H1 (cell line): ENCODE measurements around the gene DUXA.
"Not testable (repeated sequence)": the region's sequence is repeated elsewhere in the genome, so short reads cannot be mapped to it uniquely, and the experiment has no call there.

Experiments
- CEBPB ChIP-seq: IDR thresholded peaks from 2 replicates; pipeline ENCODE4 v1.6.1; 2012; ENCODE audit warnings: low read depth, low read length
- EP300 ChIP-seq, 2 experiments: IDR thresholded peaks; 1 replicate in 1 of 2; 2 replicates in 1 of 2; pipeline ENCODE4 v1.6.1; 2011 to 2012; ENCODE audit warnings: low read depth in 2 of 2, low read length in 2 of 2, mild to moderate bottlenecking in 2 of 2, borderline replicate concordance in 1 of 2, inconsistent platforms in 1 of 2, moderate library complexity in 1 of 2
- EZH2 ChIP-seq: fragments of 200-600 bp; sonication (generic); IDR thresholded peaks from 2 replicates; pipeline ENCODE4 v1.7.1; 2012; ENCODE audit warnings: low read depth, mild to moderate bottlenecking, moderate library complexity, low read length, inconsistent platforms; ENCODE audit not compliant: severe bottlenecking
- GABPA ChIP-seq: IDR thresholded peaks from 2 replicates; pipeline ENCODE4 v1.6.1; 2011; ENCODE audit warnings: mild to moderate bottlenecking, low read length, moderate library complexity, borderline replicate concordance; ENCODE audit not compliant: insufficient read depth
- POLR2A ChIP-seq, 2 experiments: IDR thresholded peaks; 1 replicate in 1 of 2; 2 replicates in 1 of 2; pipeline ENCODE4 v1.6.1; 2011; ENCODE audit warnings: low read depth in 2 of 2, low read length in 2 of 2, mild to moderate bottlenecking in 2 of 2; ENCODE audit errors: control extremely low read depth in 1 of 2
- RBBP5 ChIP-seq: IDR thresholded peaks from 2 replicates; pipeline ENCODE4 v1.7.1; 2012; ENCODE audit warnings: low read depth, mild to moderate bottlenecking, inconsistent platforms, low read length, moderate library complexity, borderline replicate concordance
- SUZ12 ChIP-seq: fragments of 200-600 bp; sonication (generic); IDR thresholded peaks from 2 replicates; pipeline ENCODE4 v1.6.1; 2012; ENCODE audit warnings: mild to moderate bottlenecking, inconsistent platforms, low read length, moderate library complexity, mixed read lengths
- TEAD4 ChIP-seq: IDR thresholded peaks from 2 replicates; pipeline ENCODE4 v1.6.1; 2012; ENCODE audit warnings: low read depth, low read length, inconsistent platforms, mixed read lengths
- TF ChIP-seq, protein P1 (sequence below): fragments of 300-600 bp; sonication (generic); IDR thresholded peaks from 2 replicates; pipeline ENCODE4 v1.7.1; 2012; ENCODE audit warnings: low read length, moderate library complexity, mild to moderate bottlenecking, inconsistent platforms; ENCODE audit not compliant: insufficient replicate concordance
- TF ChIP-seq, protein P2 (sequence below), 3 experiments: IDR thresholded peaks; 1 replicate in 2 of 3; 2 replicates in 1 of 3; pipeline versions ENCODE4 v1.5.1 to v1.6.1; 2011; ENCODE audit warnings: low read length in 3 of 3, mild to moderate bottlenecking in 3 of 3, inconsistent platforms in 2 of 3, low read depth in 1 of 3, moderate library complexity in 1 of 3; ENCODE audit not compliant: insufficient read depth in 1 of 3; ENCODE audit errors: control extremely low read depth in 1 of 3

GRCh38 chr19:57127403-57127802, 39.9 kb downstream of the DUXA start:
- TF ChIP-seq CEBPB; POLR2A (IDR thresholded peaks at IDR 0.05; ENCODE audit: control extremely low read depth in 1 of 2, low read depth in 2 of 2, low read length in 2 of 2); EZH2; EP300 (IDR thresholded peaks at IDR 0.05; ENCODE audit: borderline replicate concordance in 1 of 2, low read depth in 2 of 2, low read length in 2 of 2); TEAD4; RBBP5; GABPA; SUZ12: not testable (repeated sequence)
- TF ChIP-seq, protein P1, sequence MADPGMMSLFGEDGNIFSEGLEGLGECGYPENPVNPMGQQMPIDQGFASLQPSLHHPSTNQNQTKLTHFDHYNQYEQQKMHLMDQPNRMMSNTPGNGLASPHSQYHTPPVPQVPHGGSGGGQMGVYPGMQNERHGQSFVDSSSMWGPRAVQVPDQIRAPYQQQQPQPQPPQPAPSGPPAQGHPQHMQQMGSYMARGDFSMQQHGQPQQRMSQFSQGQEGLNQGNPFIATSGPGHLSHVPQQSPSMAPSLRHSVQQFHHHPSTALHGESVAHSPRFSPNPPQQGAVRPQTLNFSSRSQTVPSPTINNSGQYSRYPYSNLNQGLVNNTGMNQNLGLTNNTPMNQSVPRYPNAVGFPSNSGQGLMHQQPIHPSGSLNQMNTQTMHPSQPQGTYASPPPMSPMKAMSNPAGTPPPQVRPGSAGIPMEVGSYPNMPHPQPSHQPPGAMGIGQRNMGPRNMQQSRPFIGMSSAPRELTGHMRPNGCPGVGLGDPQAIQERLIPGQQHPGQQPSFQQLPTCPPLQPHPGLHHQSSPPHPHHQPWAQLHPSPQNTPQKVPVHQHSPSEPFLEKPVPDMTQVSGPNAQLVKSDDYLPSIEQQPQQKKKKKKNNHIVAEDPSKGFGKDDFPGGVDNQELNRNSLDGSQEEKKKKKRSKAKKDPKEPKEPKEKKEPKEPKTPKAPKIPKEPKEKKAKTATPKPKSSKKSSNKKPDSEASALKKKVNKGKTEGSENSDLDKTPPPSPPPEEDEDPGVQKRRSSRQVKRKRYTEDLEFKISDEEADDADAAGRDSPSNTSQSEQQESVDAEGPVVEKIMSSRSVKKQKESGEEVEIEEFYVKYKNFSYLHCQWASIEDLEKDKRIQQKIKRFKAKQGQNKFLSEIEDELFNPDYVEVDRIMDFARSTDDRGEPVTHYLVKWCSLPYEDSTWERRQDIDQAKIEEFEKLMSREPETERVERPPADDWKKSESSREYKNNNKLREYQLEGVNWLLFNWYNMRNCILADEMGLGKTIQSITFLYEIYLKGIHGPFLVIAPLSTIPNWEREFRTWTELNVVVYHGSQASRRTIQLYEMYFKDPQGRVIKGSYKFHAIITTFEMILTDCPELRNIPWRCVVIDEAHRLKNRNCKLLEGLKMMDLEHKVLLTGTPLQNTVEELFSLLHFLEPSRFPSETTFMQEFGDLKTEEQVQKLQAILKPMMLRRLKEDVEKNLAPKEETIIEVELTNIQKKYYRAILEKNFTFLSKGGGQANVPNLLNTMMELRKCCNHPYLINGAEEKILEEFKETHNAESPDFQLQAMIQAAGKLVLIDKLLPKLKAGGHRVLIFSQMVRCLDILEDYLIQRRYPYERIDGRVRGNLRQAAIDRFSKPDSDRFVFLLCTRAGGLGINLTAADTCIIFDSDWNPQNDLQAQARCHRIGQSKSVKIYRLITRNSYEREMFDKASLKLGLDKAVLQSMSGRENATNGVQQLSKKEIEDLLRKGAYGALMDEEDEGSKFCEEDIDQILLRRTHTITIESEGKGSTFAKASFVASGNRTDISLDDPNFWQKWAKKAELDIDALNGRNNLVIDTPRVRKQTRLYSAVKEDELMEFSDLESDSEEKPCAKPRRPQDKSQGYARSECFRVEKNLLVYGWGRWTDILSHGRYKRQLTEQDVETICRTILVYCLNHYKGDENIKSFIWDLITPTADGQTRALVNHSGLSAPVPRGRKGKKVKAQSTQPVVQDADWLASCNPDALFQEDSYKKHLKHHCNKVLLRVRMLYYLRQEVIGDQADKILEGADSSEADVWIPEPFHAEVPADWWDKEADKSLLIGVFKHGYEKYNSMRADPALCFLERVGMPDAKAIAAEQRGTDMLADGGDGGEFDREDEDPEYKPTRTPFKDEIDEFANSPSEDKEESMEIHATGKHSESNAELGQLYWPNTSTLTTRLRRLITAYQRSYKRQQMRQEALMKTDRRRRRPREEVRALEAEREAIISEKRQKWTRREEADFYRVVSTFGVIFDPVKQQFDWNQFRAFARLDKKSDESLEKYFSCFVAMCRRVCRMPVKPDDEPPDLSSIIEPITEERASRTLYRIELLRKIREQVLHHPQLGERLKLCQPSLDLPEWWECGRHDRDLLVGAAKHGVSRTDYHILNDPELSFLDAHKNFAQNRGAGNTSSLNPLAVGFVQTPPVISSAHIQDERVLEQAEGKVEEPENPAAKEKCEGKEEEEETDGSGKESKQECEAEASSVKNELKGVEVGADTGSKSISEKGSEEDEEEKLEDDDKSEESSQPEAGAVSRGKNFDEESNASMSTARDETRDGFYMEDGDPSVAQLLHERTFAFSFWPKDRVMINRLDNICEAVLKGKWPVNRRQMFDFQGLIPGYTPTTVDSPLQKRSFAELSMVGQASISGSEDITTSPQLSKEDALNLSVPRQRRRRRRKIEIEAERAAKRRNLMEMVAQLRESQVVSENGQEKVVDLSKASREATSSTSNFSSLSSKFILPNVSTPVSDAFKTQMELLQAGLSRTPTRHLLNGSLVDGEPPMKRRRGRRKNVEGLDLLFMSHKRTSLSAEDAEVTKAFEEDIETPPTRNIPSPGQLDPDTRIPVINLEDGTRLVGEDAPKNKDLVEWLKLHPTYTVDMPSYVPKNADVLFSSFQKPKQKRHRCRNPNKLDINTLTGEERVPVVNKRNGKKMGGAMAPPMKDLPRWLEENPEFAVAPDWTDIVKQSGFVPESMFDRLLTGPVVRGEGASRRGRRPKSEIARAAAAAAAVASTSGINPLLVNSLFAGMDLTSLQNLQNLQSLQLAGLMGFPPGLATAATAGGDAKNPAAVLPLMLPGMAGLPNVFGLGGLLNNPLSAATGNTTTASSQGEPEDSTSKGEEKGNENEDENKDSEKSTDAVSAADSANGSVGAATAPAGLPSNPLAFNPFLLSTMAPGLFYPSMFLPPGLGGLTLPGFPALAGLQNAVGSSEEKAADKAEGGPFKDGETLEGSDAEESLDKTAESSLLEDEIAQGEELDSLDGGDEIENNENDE = not testable (repeated sequence)
- TF ChIP-seq, protein P2, sequence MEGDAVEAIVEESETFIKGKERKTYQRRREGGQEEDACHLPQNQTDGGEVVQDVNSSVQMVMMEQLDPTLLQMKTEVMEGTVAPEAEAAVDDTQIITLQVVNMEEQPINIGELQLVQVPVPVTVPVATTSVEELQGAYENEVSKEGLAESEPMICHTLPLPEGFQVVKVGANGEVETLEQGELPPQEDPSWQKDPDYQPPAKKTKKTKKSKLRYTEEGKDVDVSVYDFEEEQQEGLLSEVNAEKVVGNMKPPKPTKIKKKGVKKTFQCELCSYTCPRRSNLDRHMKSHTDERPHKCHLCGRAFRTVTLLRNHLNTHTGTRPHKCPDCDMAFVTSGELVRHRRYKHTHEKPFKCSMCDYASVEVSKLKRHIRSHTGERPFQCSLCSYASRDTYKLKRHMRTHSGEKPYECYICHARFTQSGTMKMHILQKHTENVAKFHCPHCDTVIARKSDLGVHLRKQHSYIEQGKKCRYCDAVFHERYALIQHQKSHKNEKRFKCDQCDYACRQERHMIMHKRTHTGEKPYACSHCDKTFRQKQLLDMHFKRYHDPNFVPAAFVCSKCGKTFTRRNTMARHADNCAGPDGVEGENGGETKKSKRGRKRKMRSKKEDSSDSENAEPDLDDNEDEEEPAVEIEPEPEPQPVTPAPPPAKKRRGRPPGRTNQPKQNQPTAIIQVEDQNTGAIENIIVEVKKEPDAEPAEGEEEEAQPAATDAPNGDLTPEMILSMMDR (IDR thresholded peaks at IDR 0.05; ENCODE audit: control extremely low read depth in 1 of 3, insufficient read depth in 1 of 3, low read depth in 1 of 3, low read length in 3 of 3) = not testable (repeated sequence)
